MM.1S (cell line): ENCODE data around the gene GAK.

Experiments used
- EZH2 ChIP-seq: fragments of 300-600 bp; sonication (generic); optimal IDR thresholded peaks from 2 replicates; pipeline ENCODE3; 2017; ENCODE audit warnings: low read depth, mild to moderate bottlenecking, antibody characterized with exemption, low read length, mixed read lengths
- TF ChIP-seq, protein P1 (sequence below): fragments of 300-600 bp; sonication (generic); IDR thresholded peaks from 2 replicates; pipeline ENCODE4 v1.5.1; 2016; ENCODE audit warnings: antibody characterized with exemption, low read length, mixed read lengths

DNA sequence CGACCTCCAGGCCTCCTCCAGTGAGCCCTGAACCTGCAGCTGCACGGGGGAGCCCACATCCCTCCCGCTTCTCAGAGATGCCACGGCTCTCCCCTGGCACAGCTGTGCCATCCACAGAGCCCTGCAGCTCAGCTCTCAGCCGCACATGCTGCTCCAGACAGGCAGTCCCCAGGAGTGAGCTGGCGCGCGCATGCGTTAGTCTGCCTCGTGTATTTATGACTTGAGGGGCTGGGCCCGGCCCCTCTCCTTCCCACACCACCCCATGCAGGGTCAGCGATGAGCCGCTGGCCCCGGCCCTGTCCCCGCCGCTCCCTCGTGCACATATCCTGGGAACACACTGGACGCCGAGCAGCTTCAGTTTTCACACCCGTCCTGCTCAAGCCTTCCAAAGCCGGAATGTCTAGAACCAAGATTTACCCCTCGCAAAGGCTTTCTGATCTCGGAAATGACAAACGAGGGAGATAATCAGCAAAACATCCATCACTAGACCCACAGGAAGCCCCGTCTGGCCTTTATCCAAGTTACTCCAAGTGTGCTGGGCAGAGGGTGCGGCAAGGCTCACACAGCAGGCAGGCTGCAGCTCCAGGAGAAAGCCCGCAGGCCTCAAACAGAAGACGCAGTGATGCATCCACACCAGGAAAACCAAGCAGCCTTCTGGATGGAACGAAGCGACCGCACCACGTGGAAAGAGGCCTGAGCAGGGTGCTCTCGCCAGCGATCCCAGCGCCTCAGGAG, 24.3 kb downstream of the GAK start:
- TF ChIP-seq, protein P1, sequence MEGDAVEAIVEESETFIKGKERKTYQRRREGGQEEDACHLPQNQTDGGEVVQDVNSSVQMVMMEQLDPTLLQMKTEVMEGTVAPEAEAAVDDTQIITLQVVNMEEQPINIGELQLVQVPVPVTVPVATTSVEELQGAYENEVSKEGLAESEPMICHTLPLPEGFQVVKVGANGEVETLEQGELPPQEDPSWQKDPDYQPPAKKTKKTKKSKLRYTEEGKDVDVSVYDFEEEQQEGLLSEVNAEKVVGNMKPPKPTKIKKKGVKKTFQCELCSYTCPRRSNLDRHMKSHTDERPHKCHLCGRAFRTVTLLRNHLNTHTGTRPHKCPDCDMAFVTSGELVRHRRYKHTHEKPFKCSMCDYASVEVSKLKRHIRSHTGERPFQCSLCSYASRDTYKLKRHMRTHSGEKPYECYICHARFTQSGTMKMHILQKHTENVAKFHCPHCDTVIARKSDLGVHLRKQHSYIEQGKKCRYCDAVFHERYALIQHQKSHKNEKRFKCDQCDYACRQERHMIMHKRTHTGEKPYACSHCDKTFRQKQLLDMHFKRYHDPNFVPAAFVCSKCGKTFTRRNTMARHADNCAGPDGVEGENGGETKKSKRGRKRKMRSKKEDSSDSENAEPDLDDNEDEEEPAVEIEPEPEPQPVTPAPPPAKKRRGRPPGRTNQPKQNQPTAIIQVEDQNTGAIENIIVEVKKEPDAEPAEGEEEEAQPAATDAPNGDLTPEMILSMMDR, result no peak
- no peak for TF ChIP-seq EZH2
